DMS153 treated with DMSO at 0.1 percent for 48 hours (cell line): ENCODE measurements around the gene TAGLN3.

Source experiments
- DNase-seq: peaks from one replicate; lab custom pipeline; 2025; ENCODE audit not compliant: unreplicated experiment; lab: John Stamatoyannopoulos, UW

Gene TAGLN3

GRCh38 chr3:112043621-112044201, 45.0 kb downstream of the TAGLN3 start:
- DNase-seq: peak; percentile 82

GRCh38 chr3:112046599-112046998, 47.9 kb downstream of the TAGLN3 start:
- DNase-seq: no peak

- DNase-seq: no peak
Observed at GRCh38 chr3:112047264-112047663, 48.5 kb downstream of the TAGLN3 start.

GRCh38 chr3:112048911-112049310, 50.2 kb downstream of the TAGLN3 start:
- no peak for DNase-seq

GRCh38 chr3:112053229-112053628, 54.5 kb downstream of the TAGLN3 start:
- no peak for DNase-seq

- DNase-seq: no peak
Observed at GRCh38 chr3:112056451-112056929, 57.8 kb downstream of the TAGLN3 start.

- DNase-seq: no peak
Observed at GRCh38 chr3:112059497-112059896, 60.8 kb downstream of the TAGLN3 start.

- no peak for DNase-seq
Observed at GRCh38 chr3:112061152-112061551, 62.4 kb downstream of the TAGLN3 start.
